ENCODE results near the gene NECAP2.

Gene NECAP2

GRCh38 chr1:16433030-16433429, 7.5 kb upstream of the NECAP2 start:
- TF ChIP-seq SUZ12 (IDR thresholded peaks at IDR 0.05; ENCODE audit: extremely low read depth, insufficient read depth, insufficient read length) (no peak), ZNF274 (IDR thresholded peaks at IDR 0.05; ENCODE audit: low read depth, low read length) (no peak), YY1 (IDR thresholded peaks at IDR 0.05; ENCODE audit: insufficient read depth, insufficient read length) (no peak)
- DNase-seq (ENCODE audit: low read depth, low spot score): no peak
- Histone ChIP-seq H3K36me3 (ENCODE audit: insufficient read depth, insufficient read length, low read length) (no peaks in the 10 kb centered on the region), H3K4me1 (ENCODE audit: insufficient read depth, insufficient read length) (peaks cover 5% of the 10 kb centered on the region), H3K9ac (ENCODE audit: insufficient read length, low read depth) (no peak overlapping the region), H3K4me3 (ENCODE audit: insufficient read length, low read depth) (no peak overlapping the region), H3K27me3 (ENCODE audit: insufficient read depth, insufficient read length) (no peaks in the 10 kb centered on the region), H3K9me3 (ENCODE audit: insufficient read depth, low read length) (no peaks in the 10 kb centered on the region)

- TF ChIP-seq ZNF274 (IDR thresholded peaks at IDR 0.05; ENCODE audit: low read depth, low read length) (no peak), SUZ12 (IDR thresholded peaks at IDR 0.05; ENCODE audit: extremely low read depth, insufficient read depth, insufficient read length) (no peak), YY1 (IDR thresholded peaks at IDR 0.05; ENCODE audit: insufficient read depth, insufficient read length) (no peak)
- peaks cover 5% of the 10 kb centered on the region for H3K4me1 ChIP-seq (ENCODE audit: insufficient read depth, insufficient read length)
- H3K36me3 ChIP-seq (ENCODE audit: insufficient read depth, insufficient read length, low read length): no peaks in the 10 kb centered on the region
- no peaks in the 10 kb centered on the region for H3K27me3 ChIP-seq (ENCODE audit: insufficient read depth, insufficient read length)
- H3K4me3 ChIP-seq (ENCODE audit: insufficient read length, low read depth): no peak overlapping the region
- no peak for DNase-seq (ENCODE audit: low read depth, low spot score)
- no peak overlapping the region for H3K9ac ChIP-seq (ENCODE audit: insufficient read length, low read depth)
- H3K9me3 ChIP-seq (ENCODE audit: insufficient read depth, low read length): no peaks in the 10 kb centered on the region
Observed at GRCh38 chr1:16434007-16434406, 6.5 kb upstream of the NECAP2 start.

- peaks cover 5% of the 10 kb centered on the region for H3K4me1 ChIP-seq (ENCODE audit: insufficient read depth, insufficient read length)
Observed at GRCh38 chr1:16434501-16434900, 6.0 kb upstream of the NECAP2 start.

GRCh38 chr1:16436946-16437474, 3.5 kb upstream of the NECAP2 start, which contains the start of gene SPATA21:
TSS of gene SPATA21 (minus strand) at chr1:16437424. CDS start at chr1:16431371, 6,053 bp downstream.
- Histone ChIP-seq H3K27me3 (ENCODE audit: insufficient read depth, insufficient read length) (no peaks in the 10 kb centered on the region), H3K9ac (ENCODE audit: insufficient read length, low read depth) (no peak within 1 kb of the TSS), H3K4me1 (ENCODE audit: insufficient read depth, insufficient read length) (peaks cover 5% of the 10 kb centered on the region), H3K36me3 (ENCODE audit: insufficient read depth, insufficient read length, low read length) (peaks cover 5% of the 10 kb centered on the region), H3K4me3 (ENCODE audit: insufficient read length, low read depth) (no peak within 1 kb of the TSS), H3K9me3 (ENCODE audit: insufficient read depth, low read length) (no peaks in the 10 kb centered on the region)
- DNase-seq (ENCODE audit: low read depth, low spot score): no peak
- TF ChIP-seq YY1 (IDR thresholded peaks at IDR 0.05; ENCODE audit: insufficient read depth, insufficient read length) (no peak), SUZ12 (IDR thresholded peaks at IDR 0.05; ENCODE audit: extremely low read depth, insufficient read depth, insufficient read length) (no peak), ZNF274 (IDR thresholded peaks at IDR 0.05; ENCODE audit: low read depth, low read length) (no peak)

More at GRCh38 chr1:16434501-16434900, 6.0 kb upstream of the NECAP2 start:
- no peak overlapping the region for H3K4me3 ChIP-seq (ENCODE audit: insufficient read length, low read depth)
- H3K27me3 ChIP-seq (ENCODE audit: insufficient read depth, insufficient read length): no peaks in the 10 kb centered on the region
- no peaks in the 10 kb centered on the region for H3K9me3 ChIP-seq (ENCODE audit: insufficient read depth, low read length)
- no peak for DNase-seq (ENCODE audit: low read depth, low spot score)
- TF ChIP-seq SUZ12 (IDR thresholded peaks at IDR 0.05; ENCODE audit: extremely low read depth, insufficient read depth, insufficient read length) (no peak), ZNF274 (IDR thresholded peaks at IDR 0.05; ENCODE audit: low read depth, low read length) (no peak), YY1 (IDR thresholded peaks at IDR 0.05; ENCODE audit: insufficient read depth, insufficient read length) (no peak)
- no peaks in the 10 kb centered on the region for H3K36me3 ChIP-seq (ENCODE audit: insufficient read depth, insufficient read length, low read length)
- H3K9ac ChIP-seq (ENCODE audit: insufficient read length, low read depth): no peak overlapping the region

- TF ChIP-seq YY1 (IDR thresholded peaks at IDR 0.05; ENCODE audit: insufficient read depth, insufficient read length) (no peak), SUZ12 (IDR thresholded peaks at IDR 0.05; ENCODE audit: extremely low read depth, insufficient read depth, insufficient read length) (no peak), ZNF274 (IDR thresholded peaks at IDR 0.05; ENCODE audit: low read depth, low read length) (no peak)
- no peaks in the 10 kb centered on the region for H3K4me1 ChIP-seq (ENCODE audit: insufficient read depth, insufficient read length)
- H3K4me3 ChIP-seq (ENCODE audit: insufficient read length, low read depth): no peak overlapping the region
- DNase-seq (ENCODE audit: low read depth, low spot score): no peak
- no peaks in the 10 kb centered on the region for H3K27me3 ChIP-seq (ENCODE audit: insufficient read depth, insufficient read length)
- peaks cover 21% of the 10 kb centered on the region for H3K36me3 ChIP-seq (ENCODE audit: insufficient read depth, insufficient read length, low read length)
- H3K9me3 ChIP-seq (ENCODE audit: insufficient read depth, low read length): no peaks in the 10 kb centered on the region
- H3K9ac ChIP-seq (ENCODE audit: insufficient read length, low read depth): no peak overlapping the region
Observed at GRCh38 chr1:16438516-16438915, 2.0 kb upstream of the NECAP2 start.

- Histone ChIP-seq H3K4me3 (ENCODE audit: insufficient read length, low read depth) (no peak overlapping the region), H3K27me3 (ENCODE audit: insufficient read depth, insufficient read length) (no peaks in the 10 kb centered on the region), H3K4me1 (ENCODE audit: insufficient read depth, insufficient read length) (no peaks in the 10 kb centered on the region), H3K36me3 (ENCODE audit: insufficient read depth, insufficient read length, low read length) (peaks cover 25% of the 10 kb centered on the region), H3K9ac (ENCODE audit: insufficient read length, low read depth) (no peak overlapping the region), H3K9me3 (ENCODE audit: insufficient read depth, low read length) (no peaks in the 10 kb centered on the region)
- DNase-seq (ENCODE audit: low read depth, low spot score): no peak
- no peak for TF ChIP-seq ZNF274 (IDR thresholded peaks at IDR 0.05; ENCODE audit: low read depth, low read length)
- TF ChIP-seq SUZ12 (IDR thresholded peaks at IDR 0.05; ENCODE audit: extremely low read depth, insufficient read depth, insufficient read length): no peak
- no peak for TF ChIP-seq YY1 (IDR thresholded peaks at IDR 0.05; ENCODE audit: insufficient read depth, insufficient read length)
Observed at GRCh38 chr1:16438924-16439323, 1.6 kb upstream of the NECAP2 start.

- Histone ChIP-seq H3K4me3 (ENCODE audit: insufficient read length, low read depth) (peak overlapping the region; percentile 93), H3K36me3 (ENCODE audit: insufficient read depth, insufficient read length, low read length) (peaks cover 35% of the 10 kb centered on the region), H3K4me1 (ENCODE audit: insufficient read depth, insufficient read length) (no peaks in the 10 kb centered on the region), H3K9ac (ENCODE audit: insufficient read length, low read depth) (peak overlapping the region; percentile 75), H3K9me3 (ENCODE audit: insufficient read depth, low read length) (no peaks in the 10 kb centered on the region), H3K27me3 (ENCODE audit: insufficient read depth, insufficient read length) (no peaks in the 10 kb centered on the region)
- DNase-seq (ENCODE audit: low read depth, low spot score): no peak
- TF ChIP-seq ZNF274 (IDR thresholded peaks at IDR 0.05; ENCODE audit: low read depth, low read length) (no peak), YY1 (IDR thresholded peaks at IDR 0.05; ENCODE audit: insufficient read depth, insufficient read length) (no peak), SUZ12 (IDR thresholded peaks at IDR 0.05; ENCODE audit: extremely low read depth, insufficient read depth, insufficient read length) (no peak)
Observed at GRCh38 chr1:16440131-16440469, 424 bp upstream of the NECAP2 start.

Data from NT2/D1 (cell line).